H1 (cell line): Measurements from ENCODE around the gene PLA2G4A. TPM values are rescaled to one million over a fixed set of nuclear protein-coding genes. Genes with fewer than 3 reads are reported as not detected.

ENCODE experiments used
- BRCA1 ChIP-seq: IDR thresholded peaks from 2 replicates; pipeline ENCODE4 v1.6.1; 2012; ENCODE audit warnings: low read depth, low read length, improper control_type of control experiment
- CHD1 ChIP-seq: IDR thresholded peaks from 2 replicates; pipeline ENCODE4 v1.6.1; 2012; ENCODE audit warnings: low read depth, low read length, improper control_type of control experiment
- CHD7 ChIP-seq: fragments of 300-600 bp; sonication (generic); IDR thresholded peaks from 2 replicates; pipeline ENCODE4 v1.7.1; 2012; ENCODE audit warnings: low read length, moderate library complexity, mild to moderate bottlenecking, inconsistent platforms; ENCODE audit not compliant: insufficient replicate concordance
- CREB1 ChIP-seq: IDR thresholded peaks from 2 replicates; pipeline ENCODE4 v1.6.1; 2012; ENCODE audit warnings: inconsistent platforms
- EP300 ChIP-seq, 2 experiments: IDR thresholded peaks; 1 replicate in 1 of 2; 2 replicates in 1 of 2; pipeline ENCODE4 v1.6.1; 2011 to 2012; ENCODE audit warnings: low read depth in 2 of 2, low read length in 2 of 2, mild to moderate bottlenecking in 2 of 2, borderline replicate concordance in 1 of 2, inconsistent platforms in 1 of 2, moderate library complexity in 1 of 2
- KDM1A ChIP-seq: fragments of 200-600, 300-600 bp; sonication (generic); IDR thresholded peaks from 2 replicates; pipeline ENCODE4 v1.7.1; 2016; ENCODE audit warnings: mild to moderate bottlenecking, low read length, borderline replicate concordance
- KDM4A ChIP-seq: IDR thresholded peaks from one replicate; pipeline ENCODE4 v1.7.1; 2012; ENCODE audit warnings: low read depth, mild to moderate bottlenecking, moderate library complexity, low read length, inconsistent platforms; ENCODE audit not compliant: severe bottlenecking
- NANOG ChIP-seq: IDR thresholded peaks from 2 replicates; pipeline ENCODE4 v1.6.1; 2011; ENCODE audit warnings: low read length, low read depth, mild to moderate bottlenecking, inconsistent platforms; ENCODE audit not compliant: insufficient read depth, poor library complexity, severe bottlenecking
- RAD21 ChIP-seq, 2 experiments: IDR thresholded peaks in 1 of 2; conservative IDR thresholded peaks in 1 of 2; 2 replicates each; pipeline ENCODE4 v1.6.1; 2011; ENCODE audit warnings: low read depth in 2 of 2, low read length in 2 of 2, improper control_type of control experiment in 1 of 2, inconsistent platforms in 1 of 2, mild to moderate bottlenecking in 1 of 2, moderate library complexity in 1 of 2
- RBBP5 ChIP-seq: IDR thresholded peaks from 2 replicates; pipeline ENCODE4 v1.7.1; 2012; ENCODE audit warnings: low read depth, mild to moderate bottlenecking, inconsistent platforms, low read length, moderate library complexity, borderline replicate concordance
- TAF7 ChIP-seq: optimal IDR thresholded peaks from 2 replicates; pipeline ENCODE3; 2011; ENCODE audit warnings: low read depth, mild to moderate bottlenecking, inconsistent platforms, low read length, moderate library complexity, borderline replicate concordance
- YY1 ChIP-seq: IDR thresholded peaks from 2 replicates; pipeline ENCODE4 v1.6.1; 2011; ENCODE audit warnings: low read depth, mild to moderate bottlenecking, low read length
- polyA plus RNA-seq, 7 experiments: library from polyadenylated mRNA; depleted of rRNA in 3 of 7; stranded (reverse) in 5 of 7; unstranded in 2 of 7; fragments of >200 nt in 5 of 7; fragments of 200-250 nt in 2 of 7; gene quantifications; 1 replicate in 5 of 7; 2 replicates in 1 of 7; 4 replicates in 1 of 7; pipeline versions ENCODE4 v1.2.1 to v1.2.3, GENCODE V29; 2011 to 2013; ENCODE audit warnings: missing spikeins in 2 of 7, mixed read lengths in 2 of 7
- total RNA-seq: library from RNA; stranded (reverse); fragmentation: NEBNext Ultra II Directional; extraction: Animal tissue kit (Norgen Biotek cat#: 25700); gene quantifications from 2 replicates; pipeline ENCODE4 v1.2.1, GENCODE V29; 2021

PLA2G4A gene
- total and polyA plus RNA-seq, 2 of the 8 experiments (the other 6 are each of a cell fraction or from before 2014, with no cell fraction given) = 0.63 to 1.4 TPM

GRCh38 chr1:186802388-186802787 lies 26.4 kb upstream of the PLA2G4A start (continued):
- TF ChIP-seq CHD7 = no peak
- no peak for TF ChIP-seq RAD21 (IDR thresholded peaks at IDR 0.05 in 1 of 2, conservative IDR thresholded peaks at IDR 0.05 in 1 of 2; ENCODE audit: low read depth in 2 of 2, low read length in 2 of 2)
- TF ChIP-seq YY1 = no peak
- TF ChIP-seq CREB1 = no peak
- TF ChIP-seq KDM4A = no peak
- no peak for TF ChIP-seq KDM1A
- no peak for TF ChIP-seq TAF7
- TF ChIP-seq BRCA1 = no peak
- no peak for TF ChIP-seq EP300 (IDR thresholded peaks at IDR 0.05; ENCODE audit: borderline replicate concordance in 1 of 2, low read depth in 2 of 2, low read length in 2 of 2)
- TF ChIP-seq RBBP5 = no peak
- TF ChIP-seq NANOG = no peak
- no peak for TF ChIP-seq CHD1
